WERI-Rb-1 (cell line): Measurements from ENCODE around the gene EPHA4.

Source experiments
- DNase-seq: peaks from one replicate; pipeline ENCODE4 v3.0.0-alpha.2; 2020
- H3K27ac ChIP-seq: fragments of 250-450 bp; sonication (Bioruptor Pico); 2 replicates; pipeline ENCODE4 v1.5.1; 2020; ENCODE audit warnings: mild to moderate bottlenecking, moderate library complexity
- H3K27me3 ChIP-seq: fragments of 250-450 bp; sonication (Bioruptor Pico); 2 replicates; pipeline ENCODE4 v1.5.1; 2021; ENCODE audit warnings: mild to moderate bottlenecking, low read depth, moderate library complexity; ENCODE audit not compliant: insufficient read depth, severe bottlenecking
- H3K36me3 ChIP-seq: fragments of 250-450 bp; sonication (Bioruptor Pico); 2 replicates; pipeline ENCODE4 v1.5.1; 2020; ENCODE audit warnings: mild to moderate bottlenecking, moderate library complexity
- H3K4me3 ChIP-seq: 2 replicates; pipeline ENCODE4 v1.5.1; 2011; ENCODE audit warnings: low read depth, mild to moderate bottlenecking, control low read depth, low read length
- H3K9me3 ChIP-seq: fragments of 250-450 bp; sonication (Bioruptor Pico); 2 replicates; pipeline ENCODE4 v1.5.1; 2021; ENCODE audit warnings: mild to moderate bottlenecking, moderate library complexity; ENCODE audit not compliant: severe bottlenecking
- CTCF ChIP-seq: IDR thresholded peaks from 2 replicates; pipeline ENCODE4 v1.5.1; 2011; ENCODE audit warnings: low read depth, mild to moderate bottlenecking, control low read depth, inconsistent platforms, low read length

Gene EPHA4

GRCh38 chr2:221454459-221455105 is 117.5 kb downstream of the EPHA4 start:
- H3K36me3 ChIP-seq, result no peaks in the 10 kb centered on the region
- no peak overlapping the region for H3K4me3 ChIP-seq
- DNase-seq, result peak; percentile 49
- no peaks in the 10 kb centered on the region for H3K9me3 ChIP-seq
- no peak overlapping the region for H3K27ac ChIP-seq
- no peak for TF ChIP-seq CTCF
- H3K27me3 ChIP-seq, result no peaks in the 10 kb centered on the region

GRCh38 chr2:221451862-221452788 is 120.0 kb downstream of the EPHA4 start:
- H3K9me3 ChIP-seq, result no peaks in the 10 kb centered on the region
- no peaks in the 10 kb centered on the region for H3K36me3 ChIP-seq
- no peaks in the 10 kb centered on the region for H3K27me3 ChIP-seq
- no peak for TF ChIP-seq CTCF
- DNase-seq, result no peak
- no peak overlapping the region for H3K4me3 ChIP-seq
- H3K27ac ChIP-seq, result no peak overlapping the region

- no peaks in the 10 kb centered on the region for H3K36me3 ChIP-seq
- no peaks in the 10 kb centered on the region for H3K9me3 ChIP-seq
- no peaks in the 10 kb centered on the region for H3K27me3 ChIP-seq
- H3K27ac ChIP-seq, result no peak overlapping the region
- TF ChIP-seq CTCF, result no peak
- no peak overlapping the region for H3K4me3 ChIP-seq
- DNase-seq, result no peak
Measured at GRCh38 chr2:221450280-221450679, 121.8 kb downstream of the EPHA4 start.

GRCh38 chr2:221449406-221449805 is 122.7 kb downstream of the EPHA4 start:
- no peaks in the 10 kb centered on the region for H3K27me3 ChIP-seq
- TF ChIP-seq CTCF, result no peak
- no peak overlapping the region for H3K27ac ChIP-seq
- H3K4me3 ChIP-seq, result no peak overlapping the region
- no peaks in the 10 kb centered on the region for H3K9me3 ChIP-seq
- no peaks in the 10 kb centered on the region for H3K36me3 ChIP-seq
- no peak for DNase-seq

GRCh38 chr2:221448844-221449390 is 123.2 kb downstream of the EPHA4 start:
- Histone ChIP-seq H3K36me3 (no peaks in the 10 kb centered on the region), H3K27me3 (no peaks in the 10 kb centered on the region), H3K27ac (no peak overlapping the region), H3K9me3 (no peaks in the 10 kb centered on the region), H3K4me3 (no peak overlapping the region)
- TF ChIP-seq CTCF, result no peak
- no peak for DNase-seq
